H9 (cell line): Measurements from ENCODE around the gene SMYD1. TPM values are rescaled to one million over a fixed set of nuclear protein-coding genes. Genes with fewer than 3 reads are reported as not detected.
A peak's percentile ranks its signal among the peaks of the same experiment; 100 is the strongest.

ENCODE experiments used
- DNase-seq: peaks from one replicate; pipeline ENCODE4 v3.0.0-alpha.2; 2017
- H2AFZ ChIP-seq: one replicate; pipeline ENCODE4 v1.6.1; 2013; ENCODE audit warnings: mild to moderate bottlenecking, low read length, control low read depth, moderate library complexity
- H2AK5ac ChIP-seq: 2 replicates; pipeline ENCODE4 v1.6.1; 2013; ENCODE audit warnings: low read length, control low read depth, mixed read lengths; ENCODE audit not compliant: insufficient read length
- H2BK120ac ChIP-seq: one replicate; pipeline ENCODE4 v1.6.1; 2013; ENCODE audit warnings: low read depth, mild to moderate bottlenecking, low read length, control low read depth, inconsistent platforms; ENCODE audit not compliant: poor library complexity, severe bottlenecking
- H2BK12ac ChIP-seq: 2 replicates; pipeline ENCODE4 v1.6.1; 2013; ENCODE audit warnings: low read length, control low read depth, mixed read lengths, low read depth; ENCODE audit not compliant: insufficient read length
- H2BK15ac ChIP-seq: 2 replicates; pipeline ENCODE4 v1.6.1; 2013; ENCODE audit warnings: low read depth, low read length, control low read depth
- H2BK20ac ChIP-seq: one replicate; pipeline ENCODE4 v1.6.1; 2013; ENCODE audit warnings: low read depth, mild to moderate bottlenecking, low read length, control low read depth, inconsistent platforms; ENCODE audit not compliant: poor library complexity, severe bottlenecking
- H2BK5ac ChIP-seq: 2 replicates; pipeline ENCODE4 v1.6.1; 2013; ENCODE audit warnings: low read length, control low read depth, mixed read lengths; ENCODE audit not compliant: insufficient read length
- H3K14ac ChIP-seq: 2 replicates; pipeline ENCODE4 v1.6.1; 2013; ENCODE audit warnings: low read length, control low read depth; ENCODE audit not compliant: insufficient read depth
- H3K18ac ChIP-seq: 2 replicates; pipeline ENCODE4 v1.6.1; 2013; ENCODE audit warnings: low read depth, mild to moderate bottlenecking, mixed read lengths, low read length, control low read depth; ENCODE audit not compliant: insufficient read length
- H3K23ac ChIP-seq: 2 replicates; pipeline ENCODE4 v1.6.1; 2013; ENCODE audit warnings: low read length, control low read depth, mixed read lengths, low read depth; ENCODE audit not compliant: insufficient read length
- H3K23me2 ChIP-seq: 2 replicates; pipeline ENCODE4 v1.6.1; 2013; ENCODE audit warnings: low read depth, mild to moderate bottlenecking, mixed read lengths, low read length, control low read depth; ENCODE audit not compliant: insufficient read length, poor library complexity, severe bottlenecking
- H3K27ac ChIP-seq: 2 replicates; pipeline ENCODE4 v1.5.1; 2013; ENCODE audit warnings: low read length, control low read depth, mixed read lengths, low read depth; ENCODE audit not compliant: insufficient read length
- H3K27me3 ChIP-seq: 2 replicates; pipeline ENCODE4 v1.6.1; 2013; ENCODE audit warnings: low read length, control low read depth, inconsistent platforms; ENCODE audit not compliant: insufficient read depth
- H3K4ac ChIP-seq: 2 replicates; pipeline ENCODE4 v1.6.1; 2013; ENCODE audit warnings: low read depth, mild to moderate bottlenecking, control low read depth, inconsistent platforms, low read length, moderate library complexity
- H3K4me1 ChIP-seq: 2 replicates; pipeline ENCODE4 v1.6.1; 2013; ENCODE audit warnings: low read length, control low read depth, inconsistent platforms; ENCODE audit not compliant: insufficient read depth
- H3K4me2 ChIP-seq: 2 replicates; pipeline ENCODE4 v1.6.1; 2013; ENCODE audit warnings: low read length, control low read depth, mixed read lengths; ENCODE audit not compliant: insufficient read length, insufficient read depth
- H3K56ac ChIP-seq: 2 replicates; pipeline ENCODE4 v1.6.1; 2013; ENCODE audit warnings: low read depth, mild to moderate bottlenecking, mixed read lengths, low read length, control low read depth; ENCODE audit not compliant: insufficient read length
- H3K79me1 ChIP-seq: 2 replicates; pipeline ENCODE4 v1.6.1; 2013; ENCODE audit warnings: low read depth, mild to moderate bottlenecking, moderate library complexity, low read length, control low read depth, inconsistent platforms; ENCODE audit not compliant: insufficient read depth, poor library complexity, severe bottlenecking
- H3K79me2 ChIP-seq: 2 replicates; pipeline ENCODE4 v1.6.1; 2013; ENCODE audit warnings: low read length, control low read depth, inconsistent platforms; ENCODE audit not compliant: insufficient read depth
- H3K9ac ChIP-seq: 2 replicates; pipeline ENCODE4 v1.6.1; 2013; ENCODE audit warnings: low read length, control low read depth, mixed read lengths; ENCODE audit not compliant: insufficient read length; ENCODE audit errors: extremely low read depth
- H3K9me3 ChIP-seq: one replicate; pipeline ENCODE4 v1.6.1; 2013; ENCODE audit warnings: low read depth, low read length, inconsistent platforms; ENCODE audit not compliant: control insufficient read depth
- H3T11ph ChIP-seq: one replicate; pipeline ENCODE4 v1.6.1; 2013; ENCODE audit warnings: mild to moderate bottlenecking, low read length, control low read depth, inconsistent platforms
- H4K20me1 ChIP-seq: one replicate; pipeline ENCODE4 v1.6.1; 2013; ENCODE audit not compliant: control insufficient read depth, insufficient read length, insufficient read depth
- H4K5ac ChIP-seq: 2 replicates; pipeline ENCODE4 v1.6.1; 2013; ENCODE audit warnings: low read depth, mild to moderate bottlenecking, mixed read lengths, low read length, control low read depth; ENCODE audit not compliant: insufficient read length
- H4K8ac ChIP-seq: replicated peaks from 2 replicates; pipeline ENCODE4 v1.6.1; 2013; ENCODE audit warnings: low read length, control low read depth, mixed read lengths, low read depth; ENCODE audit not compliant: insufficient read length
- H4K91ac ChIP-seq: 2 replicates; pipeline ENCODE4 v1.6.1; 2013; ENCODE audit warnings: low read depth, mild to moderate bottlenecking, moderate library complexity, mixed read lengths, low read length, control low read depth; ENCODE audit not compliant: insufficient read length
- H3K27ac Mint-ChIP-seq, 3 experiments: 2 replicates in 2 of 3; 3 replicates in 1 of 3; pipeline ENCODE4 v1.8.0; 2020 to 2021; ENCODE audit warnings: mixed read lengths in 3 of 3, mild to moderate bottlenecking in 1 of 3, moderate library complexity in 1 of 3
- H3K27me3 Mint-ChIP-seq: 2 replicates; pipeline ENCODE4 v1.8.0; 2021; ENCODE audit warnings: low read depth, mild to moderate bottlenecking, moderate library complexity, mixed read lengths
- H3K36me3 Mint-ChIP-seq, 3 experiments: 2 replicates in 2 of 3; 3 replicates in 1 of 3; pipeline ENCODE4 v1.8.0; 2020 to 2021; ENCODE audit warnings: low read depth in 3 of 3, mixed read lengths in 3 of 3; ENCODE audit not compliant: insufficient read depth in 1 of 3
- H3K4me1 Mint-ChIP-seq, 2 experiments: 2 replicates each; pipeline ENCODE4 v1.8.0; 2020; ENCODE audit warnings: mixed read lengths in 2 of 2
- H3K4me3 Mint-ChIP-seq, 2 experiments: 2 replicates in 1 of 2; 3 replicates in 1 of 2; pipeline ENCODE4 v1.8.0; 2020 to 2021; ENCODE audit warnings: mild to moderate bottlenecking in 2 of 2, mixed read lengths in 2 of 2, moderate library complexity in 1 of 2
- H3K9me3 Mint-ChIP-seq, 2 experiments: 2 replicates in 1 of 2; 3 replicates in 1 of 2; pipeline ENCODE4 v1.8.0; 2020; ENCODE audit warnings: mild to moderate bottlenecking in 2 of 2, mixed read lengths in 2 of 2, moderate library complexity in 1 of 2
- WGBS: extraction: QIAGEN DNeasy Blood & Tissue Kit; methylation state at CpG from one replicate; pipeline ENCODE4 v1.1.7; 2013; ENCODE audit warnings: missing lambda C conversion rate, low lambda C conversion rate, mixed read lengths; ENCODE audit not compliant: insufficient read length; ENCODE audit errors: extremely low coverage; 5-methylcytosine and 5-hydroxymethylcytosine counted together
- total RNA-seq: library from RNA; stranded (reverse); gene quantifications from 2 replicates; pipeline ENCODE4 v1.2.1, GENCODE V29; 2021
- TF ChIP-seq, protein P1 (sequence below): fragments of 200-600 bp; sonication (generic); conservative IDR thresholded peaks from 3 replicates; pipeline ENCODE4 v1.8.0; 2021; ENCODE audit warnings: antibody characterized with exemption, mild to moderate bottlenecking

SMYD1 gene
- total RNA-seq, 1 experiment from 2014 or later = not detected

DNA sequence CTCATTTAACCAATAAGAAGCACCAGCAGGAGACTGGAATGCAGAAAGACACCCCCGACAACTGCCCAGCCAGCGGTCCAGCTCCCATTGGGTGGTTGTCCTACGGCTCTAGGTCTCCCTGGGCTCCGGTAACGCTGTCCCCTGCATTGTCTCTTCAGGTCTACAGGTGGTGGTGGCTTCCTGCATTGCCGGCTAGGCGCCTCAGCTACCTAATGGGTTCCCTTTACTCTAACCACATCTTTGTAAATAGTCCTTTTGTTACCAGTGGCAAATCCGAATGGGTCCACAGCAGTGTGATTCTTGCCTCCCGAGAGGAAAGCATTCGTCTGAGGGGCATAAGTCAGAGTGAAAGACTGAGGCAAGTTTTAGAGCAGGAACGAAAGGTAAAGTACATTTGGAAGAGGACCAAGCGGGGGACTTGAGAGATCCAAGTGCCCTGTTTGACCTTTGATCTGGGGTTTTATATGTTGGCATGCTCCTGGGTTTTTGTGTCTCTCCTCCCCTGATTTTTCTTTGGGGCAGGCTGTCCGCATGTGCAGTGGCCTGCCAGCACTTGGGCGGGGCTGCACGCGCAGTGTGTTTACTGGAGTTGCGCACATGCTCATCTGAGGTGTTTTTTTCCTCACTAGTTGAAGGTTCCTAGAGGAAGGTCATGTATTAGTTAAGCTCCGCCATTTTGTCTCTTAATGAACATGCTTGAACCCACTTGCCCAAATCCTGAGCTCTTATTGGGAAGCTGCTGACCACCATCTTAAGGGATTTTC lies 49.2 kb downstream of the SMYD1 start:
- H3K4me2 ChIP-seq = no peak overlapping the region
- H3K4me1 Mint-ChIP-seq = peaks cover 11% of the 10 kb centered on the region in 2 experiments
- H3K27me3 Mint-ChIP-seq = peaks cover 11% of the 10 kb centered on the region
- no CpG with 5 or more reads among the region's 18 CpGs for WGBS
- H4K91ac ChIP-seq = no peak overlapping the region
- H3K9ac ChIP-seq = no peak overlapping the region
- no peak overlapping the region for H2BK15ac ChIP-seq
- H3K23me2 ChIP-seq = no peaks in the 10 kb centered on the region
- no peak overlapping the region for H2BK20ac ChIP-seq
- no peak overlapping the region for H3K18ac ChIP-seq
- H3K27ac Mint-ChIP-seq = 0 out of 7 replicates have a peak overlapping the region, but pooled peaks of 1 of the 3 experiments have one; percentile 10
- H3K14ac ChIP-seq = no peak overlapping the region
- no peaks in the 10 kb centered on the region for H3K9me3 ChIP-seq
- H3K27me3 ChIP-seq = no peaks in the 10 kb centered on the region
- H2BK5ac ChIP-seq = no peak overlapping the region
- H3K56ac ChIP-seq = no peak overlapping the region
- no peak overlapping the region for H3K23ac ChIP-seq
- H4K5ac ChIP-seq = no peak overlapping the region
- TF ChIP-seq, protein P1, sequence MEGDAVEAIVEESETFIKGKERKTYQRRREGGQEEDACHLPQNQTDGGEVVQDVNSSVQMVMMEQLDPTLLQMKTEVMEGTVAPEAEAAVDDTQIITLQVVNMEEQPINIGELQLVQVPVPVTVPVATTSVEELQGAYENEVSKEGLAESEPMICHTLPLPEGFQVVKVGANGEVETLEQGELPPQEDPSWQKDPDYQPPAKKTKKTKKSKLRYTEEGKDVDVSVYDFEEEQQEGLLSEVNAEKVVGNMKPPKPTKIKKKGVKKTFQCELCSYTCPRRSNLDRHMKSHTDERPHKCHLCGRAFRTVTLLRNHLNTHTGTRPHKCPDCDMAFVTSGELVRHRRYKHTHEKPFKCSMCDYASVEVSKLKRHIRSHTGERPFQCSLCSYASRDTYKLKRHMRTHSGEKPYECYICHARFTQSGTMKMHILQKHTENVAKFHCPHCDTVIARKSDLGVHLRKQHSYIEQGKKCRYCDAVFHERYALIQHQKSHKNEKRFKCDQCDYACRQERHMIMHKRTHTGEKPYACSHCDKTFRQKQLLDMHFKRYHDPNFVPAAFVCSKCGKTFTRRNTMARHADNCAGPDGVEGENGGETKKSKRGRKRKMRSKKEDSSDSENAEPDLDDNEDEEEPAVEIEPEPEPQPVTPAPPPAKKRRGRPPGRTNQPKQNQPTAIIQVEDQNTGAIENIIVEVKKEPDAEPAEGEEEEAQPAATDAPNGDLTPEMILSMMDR = no peak
- H3K27ac ChIP-seq = no peak overlapping the region
- no peak overlapping the region for H3K4ac ChIP-seq
- no peak for DNase-seq
- H2AK5ac ChIP-seq = no peak overlapping the region
- no peaks in the 10 kb centered on the region for H3K79me1 ChIP-seq
- no peak overlapping the region for H3K4me3 Mint-ChIP-seq
- H4K20me1 ChIP-seq = no peaks in the 10 kb centered on the region
- no peaks in the 10 kb centered on the region for H3K9me3 Mint-ChIP-seq
- H2AFZ ChIP-seq = no peak overlapping the region
- H4K8ac ChIP-seq = no peak overlapping the region
- H3T11ph ChIP-seq = no peak overlapping the region
- H3K4me1 ChIP-seq = no peaks in the 10 kb centered on the region
- H2BK120ac ChIP-seq = no peak overlapping the region
- H2BK12ac ChIP-seq = no peak overlapping the region
- H3K79me2 ChIP-seq = no peaks in the 10 kb centered on the region
- no peaks in the 10 kb centered on the region; a peak in 1 of 7 replicates for H3K36me3 Mint-ChIP-seq
